Stomach (tissue), 4 donors: Measurements from ENCODE around the gene KLK2.

Source experiments
- CTCF ChIP-seq, 7 experiments: fragments of 450-650 bp in 4 of 7; fragments of 200-600 bp in 3 of 7; sonication (generic) in 3 of 7; IDR thresholded peaks; one replicate each; pipeline ENCODE4 v1.5.1; 2016 to 2019; ENCODE audit warnings: antibody characterized with exemption in 7 of 7, control low read depth in 2 of 7, mild to moderate bottlenecking in 1 of 7
- EP300 ChIP-seq: sonication (generic); formaldehyde crosslinking; IDR thresholded peaks from one replicate; pipeline ENCODE4 v1.6.1; 2017; ENCODE audit warnings: antibody characterized with exemption
- POLR2A ChIP-seq, 4 donors: fragments of 450-650 bp; IDR thresholded peaks; one replicate each; pipeline ENCODE4 v1.6.1; 2016; ENCODE audit warnings: antibody characterized with exemption in 4 of 4, control low read depth in 2 of 4, mild to moderate bottlenecking in 1 of 4, moderate library complexity in 1 of 4
- POLR2AphosphoS5 ChIP-seq, 3 donors: sonication (generic); formaldehyde crosslinking; IDR thresholded peaks; one replicate each; pipeline ENCODE4 v1.6.1; 2016; ENCODE audit warnings: antibody characterized with exemption in 3 of 3

- no peak for TF ChIP-seq CTCF (IDR thresholded peaks at IDR 0.05)
- no peak for TF ChIP-seq POLR2A (IDR thresholded peaks at IDR 0.05)
- no peak for TF ChIP-seq EP300
- TF ChIP-seq POLR2AphosphoS5 (IDR thresholded peaks at IDR 0.05): no peak
These were observed 24.8 kb downstream of the KLK2 start for GRCh38 chr19:50898018-50898417.
